Natural killer cell (primary cell): Measurements from ENCODE around the gene ITCH. TPM values are rescaled to one million over a fixed set of nuclear protein-coding genes. Genes with fewer than 3 reads are reported as not detected.
"Not testable (repeated sequence)": the region's sequence is repeated elsewhere in the genome, so short reads cannot be mapped to it uniquely, and the experiment has no call there.

Experiments used
- ATAC-seq, 3 donors: fragments of 150-1000 bp in 2 of 3; fragments of 200-7000 bp in 1 of 3; cut with Tn5 transposase; 1 replicate in 1 of 3; 2 replicates in 2 of 3; pipeline ENCODE4 v1.10.0; 2021; ENCODE audit warnings: mild to moderate bottlenecking in 2 of 3, moderate library complexity in 2 of 3
- DNase-seq, 2 donors: peaks; one replicate each; pipeline versions ENCODE4 v3.0.0 to v3.0.0-alpha.2; 2013 to 2021; ENCODE audit warnings: mixed read lengths in 1 of 2
- H3K27ac ChIP-seq: one replicate; pipeline ENCODE4 v1.5.1; 2013; ENCODE audit warnings: mild to moderate bottlenecking, low read length
- H3K27me3 ChIP-seq: one replicate; pipeline ENCODE4 v1.6.1; 2013; ENCODE audit warnings: low read length; ENCODE audit not compliant: control insufficient read depth, insufficient read depth
- H3K36me3 ChIP-seq: one replicate; pipeline ENCODE4 v1.6.1; 2013; ENCODE audit warnings: low read length; ENCODE audit not compliant: control insufficient read depth, insufficient read depth
- H3K4me1 ChIP-seq: one replicate; pipeline ENCODE4 v1.6.1; 2013; ENCODE audit warnings: low read length; ENCODE audit not compliant: control insufficient read depth, insufficient read depth
- H3K4me3 ChIP-seq: one replicate; pipeline ENCODE4 v1.5.1; 2013; ENCODE audit warnings: low read length
- H3K9me3 ChIP-seq: one replicate; pipeline ENCODE4 v1.6.1; 2013; ENCODE audit warnings: low read length; ENCODE audit not compliant: control insufficient read depth, insufficient read depth
- H3K27ac Mint-ChIP-seq, 2 donors: one replicate each; pipeline ENCODE4 v1.8.0; 2022; ENCODE audit warnings: mild to moderate bottlenecking in 2 of 2, mixed read lengths in 2 of 2, moderate library complexity in 1 of 2
- H3K27me3 Mint-ChIP-seq, 2 donors: one replicate each; pipeline ENCODE4 v1.8.0; 2022; ENCODE audit warnings: low read depth in 2 of 2, mixed read lengths in 2 of 2
- H3K36me3 Mint-ChIP-seq: one replicate; pipeline ENCODE4 v1.8.0; 2022; ENCODE audit warnings: mixed read lengths
- H3K4me1 Mint-ChIP-seq, 2 donors: one replicate each; pipeline ENCODE4 v1.8.0; 2022; ENCODE audit warnings: mixed read lengths in 2 of 2
- H3K4me3 Mint-ChIP-seq: one replicate; pipeline ENCODE4 v1.8.0; 2022; ENCODE audit warnings: mild to moderate bottlenecking, moderate library complexity, mixed read lengths
- H3K9me3 Mint-ChIP-seq, 2 donors: one replicate each; pipeline ENCODE4 v1.8.0; 2022; ENCODE audit warnings: mixed read lengths in 2 of 2
- CTCF ChIP-seq: fragments of 200-600 bp; IDR thresholded peaks from one replicate; pipeline ENCODE4 v1.8.0; 2022; ENCODE audit warnings: antibody characterized with exemption
- WGBS: methylation state at CpG from one replicate; pipeline ENCODE4 v1.1.7; 2013; ENCODE audit warnings: missing lambda C conversion rate; ENCODE audit not compliant: insufficient coverage; 5-methylcytosine and 5-hydroxymethylcytosine counted together
- intact Hi-C: fragments of 100-400 bp; cut with micrococcal nuclease; formaldehyde crosslinking; loops from one replicate; pipeline ENCODE4 v1.14.2; 2022
- total RNA-seq, 4 donors: library from RNA; stranded (reverse); fragments of 120-200 nt in 1 of 4; gene quantifications; one replicate each; pipeline versions ENCODE4 v1.2.3 to v1.2.4, GENCODE V29; 2013 to 2022

Gene ITCH
- total RNA-seq, 3 donors from 2014 or later (not counting 1 experiment from before 2014, with no cell fraction given), result 157 to 182 (median 163) TPM

DNA sequence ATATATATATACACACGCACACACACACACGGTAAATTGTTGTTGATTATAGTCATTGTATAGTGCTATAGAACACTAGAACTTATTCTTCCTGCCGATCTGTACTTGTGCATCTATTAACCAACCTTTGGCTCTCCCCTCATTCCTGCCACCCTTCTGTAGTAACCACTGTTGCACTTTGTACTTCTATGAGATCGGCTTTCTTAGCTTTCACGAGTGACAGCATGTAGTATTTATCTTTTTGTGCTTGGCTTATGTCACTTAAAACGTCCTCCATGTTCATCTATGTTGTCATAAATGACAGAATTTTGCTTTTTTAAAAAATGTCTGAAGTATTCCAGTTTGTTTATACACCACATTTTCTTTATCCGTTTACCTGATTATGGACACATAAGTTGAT, 132.2 kb downstream of the ITCH start:
- Mint-ChIP-seq H3K27ac (peak overlapping the region; percentile 3 to 9), H3K27me3 (no peaks in the 10 kb centered on the region), H3K9me3 (peaks cover 0 to under 1% of the 10 kb centered on the region in 2 donors), H3K36me3 (peaks cover 15% of the 10 kb centered on the region), H3K4me1 (peaks cover 22 to 25% of the 10 kb centered on the region in 2 donors), H3K4me3 (no peak overlapping the region)
- no peak for ATAC-seq
- intact Hi-C loops, result no loop called here
- no peak for TF ChIP-seq CTCF
- Histone ChIP-seq H3K4me3 (no peak overlapping the region), H3K27ac (no peak overlapping the region), H3K9me3 (no peaks in the 10 kb centered on the region), H3K4me1 (no peaks in the 10 kb centered on the region), H3K27me3 (no peaks in the 10 kb centered on the region), H3K36me3 (peaks cover 52% of the 10 kb centered on the region)
- WGBS, result 100% methylated on average over 3 of the region's 7 CpGs
- DNase-seq, result no peak

DNA sequence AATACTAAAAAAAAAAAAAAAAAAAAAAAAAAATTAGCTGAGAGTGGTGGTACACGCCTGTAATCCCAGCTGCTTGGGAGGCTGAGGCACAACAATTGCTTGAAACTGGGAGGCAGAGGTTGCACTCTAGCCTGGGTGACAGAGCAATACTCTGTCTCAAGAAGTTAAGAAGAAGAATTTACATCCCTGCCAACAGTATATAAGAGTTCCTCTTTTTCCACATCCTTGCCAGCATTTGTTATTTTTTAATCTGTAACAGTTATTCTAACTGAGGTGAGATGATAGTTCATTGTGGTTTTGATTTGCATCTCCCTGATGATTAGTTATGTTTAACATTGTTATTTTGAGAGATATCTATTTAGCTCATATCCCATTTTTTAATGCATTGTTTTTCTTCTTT, 132.8 kb downstream of the ITCH start:
- peaks cover 0 to 7% of the 10 kb centered on the region in 2 donors for H3K9me3 Mint-ChIP-seq
- intact Hi-C loops, result no loop called here
- no peaks in the 10 kb centered on the region for H3K27me3 ChIP-seq
- H3K27ac ChIP-seq, result no peak overlapping the region
- no peaks in the 10 kb centered on the region for H3K27me3 Mint-ChIP-seq
- no peaks in the 10 kb centered on the region for H3K9me3 ChIP-seq
- H3K4me1 Mint-ChIP-seq, result peaks cover 28 to 30% of the 10 kb centered on the region in 2 donors
- H3K27ac Mint-ChIP-seq, result peak overlapping the region; percentile 3 to 12
- peaks cover 52% of the 10 kb centered on the region for H3K36me3 ChIP-seq
- H3K4me3 ChIP-seq, result no peak overlapping the region
- no peaks in the 10 kb centered on the region for H3K4me1 ChIP-seq
- peaks cover 15% of the 10 kb centered on the region for H3K36me3 Mint-ChIP-seq
- no peak for TF ChIP-seq CTCF
- ATAC-seq (no peak), DNase-seq (no peak)
- 86% methylated on average over 1 of the region's 1 CpG for WGBS
- H3K4me3 Mint-ChIP-seq, result no peak overlapping the region

DNA sequence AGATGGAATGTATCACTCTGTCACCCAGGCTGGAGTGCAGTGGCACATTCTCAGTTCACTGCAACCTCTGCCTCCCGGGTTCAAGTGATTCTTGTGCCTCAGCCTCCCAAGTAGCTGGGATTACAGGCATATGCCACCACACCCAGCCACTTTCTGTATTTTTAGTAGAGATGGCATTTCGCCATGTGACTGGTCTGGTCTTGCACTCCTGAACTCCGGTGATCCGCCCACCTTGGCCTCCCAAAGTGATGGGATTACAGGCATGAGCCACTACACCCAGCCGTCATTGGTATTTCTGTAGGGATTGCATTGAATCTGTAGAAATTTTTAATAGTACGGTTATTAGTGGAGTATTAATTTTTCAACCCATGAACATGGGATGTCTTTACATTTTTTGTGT, 134.5 kb downstream of the ITCH start:
- not testable (repeated sequence) for ATAC-seq
- H3K27ac Mint-ChIP-seq, result peak overlapping the region; percentile 48 to 71

DNA sequence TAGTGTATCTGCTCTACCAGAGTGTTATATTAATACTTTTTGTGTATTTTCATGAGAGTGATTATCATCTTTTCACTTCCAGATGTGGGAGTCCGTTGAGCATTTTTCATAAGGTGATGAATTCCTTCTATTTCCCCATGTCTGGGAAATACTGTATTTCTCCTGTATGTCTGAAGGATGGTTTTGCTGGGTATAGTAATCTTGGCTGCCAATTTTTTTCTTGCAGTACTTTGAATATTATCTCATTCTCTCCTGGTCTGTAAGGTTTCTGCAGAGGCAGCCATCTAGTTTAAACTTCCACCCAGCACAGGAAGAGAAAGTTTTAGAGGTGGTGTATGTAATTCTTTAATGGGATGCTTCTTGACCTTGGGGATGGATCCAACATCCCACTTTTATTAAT, 137.8 kb downstream of the ITCH start:
- no CpG with 5 or more reads among the region's 1 CpG for WGBS
- no peak for ATAC-seq

More for the DNA sequence above, 134.5 kb downstream of the ITCH start:
- peaks cover 47% of the 10 kb centered on the region for H3K36me3 ChIP-seq
- H3K27me3 ChIP-seq, H3K4me1 ChIP-seq, H3K4me3 ChIP-seq, H3K9me3 ChIP-seq, H3K9me3 Mint-ChIP-seq, H3K27ac ChIP-seq, intact Hi-C loops, DNase-seq, H3K27me3 Mint-ChIP-seq, H3K4me3 Mint-ChIP-seq: not testable (repeated sequence)
- peaks cover 15% of the 10 kb centered on the region for H3K36me3 Mint-ChIP-seq
- H3K4me1 Mint-ChIP-seq, result peaks cover 27 to 31% of the 10 kb centered on the region in 2 donors
- WGBS, result 100% methylated on average over 6 of the region's 6 CpGs

More for the DNA sequence above, 137.8 kb downstream of the ITCH start:
- no peak overlapping the region for H3K4me3 Mint-ChIP-seq
- TF ChIP-seq CTCF, result no peak
- peaks cover 8% of the 10 kb centered on the region for H3K36me3 Mint-ChIP-seq
- Histone ChIP-seq H3K27me3 (no peaks in the 10 kb centered on the region), H3K27ac (no peak overlapping the region), H3K4me1 (no peaks in the 10 kb centered on the region), H3K36me3 (peaks cover 55% of the 10 kb centered on the region), H3K9me3 (no peaks in the 10 kb centered on the region), H3K4me3 (no peak overlapping the region)
- H3K9me3 Mint-ChIP-seq, result peaks cover 0 to 7% of the 10 kb centered on the region in 2 donors
- intact Hi-C loops, result no loop called here
- no peaks in the 10 kb centered on the region for H3K27me3 Mint-ChIP-seq
- no peak for DNase-seq
- peak overlapping the region; percentile 57 to 71 for H3K27ac Mint-ChIP-seq
- peaks cover 25 to 32% of the 10 kb centered on the region in 2 donors for H3K4me1 Mint-ChIP-seq
